MM.1S (cell line): Measurements from ENCODE around the gene TMED8.

Experiments
- EZH2 ChIP-seq: fragments of 300-600 bp; sonication (generic); optimal IDR thresholded peaks from 2 replicates; pipeline ENCODE3; 2017; ENCODE audit warnings: low read depth, mild to moderate bottlenecking, antibody characterized with exemption, low read length, mixed read lengths
- EZH2phosphoT487 ChIP-seq: fragments of 300-600 bp; sonication (generic); IDR thresholded peaks from 2 replicates; pipeline ENCODE4 v1.6.1; 2018; ENCODE audit warnings: antibody characterized with exemption, low read length
- TF ChIP-seq, protein P1 (sequence below): fragments of 300-600 bp; sonication (generic); IDR thresholded peaks from 2 replicates; pipeline ENCODE4 v1.5.1; 2016; ENCODE audit warnings: antibody characterized with exemption, low read length, mixed read lengths

- TF ChIP-seq, protein P1, sequence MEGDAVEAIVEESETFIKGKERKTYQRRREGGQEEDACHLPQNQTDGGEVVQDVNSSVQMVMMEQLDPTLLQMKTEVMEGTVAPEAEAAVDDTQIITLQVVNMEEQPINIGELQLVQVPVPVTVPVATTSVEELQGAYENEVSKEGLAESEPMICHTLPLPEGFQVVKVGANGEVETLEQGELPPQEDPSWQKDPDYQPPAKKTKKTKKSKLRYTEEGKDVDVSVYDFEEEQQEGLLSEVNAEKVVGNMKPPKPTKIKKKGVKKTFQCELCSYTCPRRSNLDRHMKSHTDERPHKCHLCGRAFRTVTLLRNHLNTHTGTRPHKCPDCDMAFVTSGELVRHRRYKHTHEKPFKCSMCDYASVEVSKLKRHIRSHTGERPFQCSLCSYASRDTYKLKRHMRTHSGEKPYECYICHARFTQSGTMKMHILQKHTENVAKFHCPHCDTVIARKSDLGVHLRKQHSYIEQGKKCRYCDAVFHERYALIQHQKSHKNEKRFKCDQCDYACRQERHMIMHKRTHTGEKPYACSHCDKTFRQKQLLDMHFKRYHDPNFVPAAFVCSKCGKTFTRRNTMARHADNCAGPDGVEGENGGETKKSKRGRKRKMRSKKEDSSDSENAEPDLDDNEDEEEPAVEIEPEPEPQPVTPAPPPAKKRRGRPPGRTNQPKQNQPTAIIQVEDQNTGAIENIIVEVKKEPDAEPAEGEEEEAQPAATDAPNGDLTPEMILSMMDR = no peak
- TF ChIP-seq EZH2 (no peak), EZH2phosphoT487 (no peak)
These were observed 49.8 kb downstream of the TMED8 start for GRCh38 chr14:77327111-77327510.
